Kidney (tissue), 14 donors: ENCODE data around the gene DIPK1A. TPM values are rescaled to one million over a fixed set of nuclear protein-coding genes. Genes with fewer than 3 reads are reported as not detected.

Source experiments
- DNase-seq, 5 donors: peaks; one replicate each; pipeline ENCODE4 v3.0.0-alpha.2; 2013 to 2020
- FAIRE-seq: peaks from 2 replicates; lab custom pipeline; 2012; peaks lifted over from hg19 to GRCh38; lab: Jason Lieb, UNC
- H3K27ac ChIP-seq, 2 donors: one replicate each; pipeline ENCODE4 v1.7.0; 2013; ENCODE audit warnings: low read depth in 2 of 2, low read length in 2 of 2, inconsistent platforms in 1 of 2
- H3K27me3 ChIP-seq: one replicate; pipeline ENCODE4 v1.7.1; 2013; ENCODE audit warnings: low read length, inconsistent platforms; ENCODE audit not compliant: control insufficient read depth, insufficient read depth
- H3K36me3 ChIP-seq, 3 donors: one replicate each; pipeline versions ENCODE4 v1.7.0 to v1.7.1; 2013; ENCODE audit warnings: low read length in 3 of 3, control low read depth in 1 of 3, inconsistent platforms in 1 of 3; ENCODE audit not compliant: insufficient read depth in 3 of 3, control insufficient read depth in 2 of 3
- H3K4me1 ChIP-seq, 3 donors: one replicate each; pipeline versions ENCODE4 v1.7.0 to v1.7.1; 2013; ENCODE audit warnings: low read length in 3 of 3, inconsistent platforms in 1 of 3, low read depth in 1 of 3; ENCODE audit not compliant: control insufficient read depth in 2 of 3, insufficient read depth in 2 of 3
- H3K4me3 ChIP-seq, 3 donors: one replicate each; pipeline versions ENCODE4 v1.7.0 to v1.8.1; 2013; ENCODE audit warnings: low read length in 3 of 3, control low read depth in 1 of 3, inconsistent platforms in 1 of 3
- H3K9ac ChIP-seq, 3 donors: one replicate each; pipeline versions ENCODE4 v1.7.0 to v1.7.1; 2013; ENCODE audit warnings: low read length in 3 of 3, control low read depth in 1 of 3, inconsistent platforms in 1 of 3
- H3K9me3 ChIP-seq, 3 donors: one replicate each; pipeline versions ENCODE4 v1.7.0 to v1.7.1; 2013; ENCODE audit warnings: low read length in 3 of 3, control low read depth in 1 of 3, inconsistent platforms in 1 of 3; ENCODE audit not compliant: control insufficient read depth in 2 of 3, insufficient read depth in 1 of 3
- intact Hi-C: fragments of 100-400 bp; cut with DNase I; formaldehyde crosslinking; loops from one replicate; pipeline ENCODE4 v1.11.1; 2022
- polyA plus RNA-seq: library from polyadenylated mRNA; stranded (reverse); fragments of 350-450 nt; fragmentation: Illumina TruSeq; extraction: RNeasy Lipid Tissue Mini Kit (QIAGEN cat#74804); gene quantifications from one replicate; pipeline ENCODE4 v1.2.3, GENCODE V29; 2014; ENCODE audit warnings: low read depth, low replicate concordance; ENCODE audit not compliant: insufficient read depth
- total RNA-seq: library from RNA; stranded (reverse); fragmentation: NEBNext Ultra II Directional; extraction: Animal tissue kit (Norgen Biotek cat#: 25700); gene quantifications from one replicate; pipeline ENCODE4 v1.2.1, GENCODE V29; 2021
- TF ChIP-seq, protein P1 (sequence below): IDR thresholded peaks from 3 replicates; pipeline ENCODE4 v1.5.1; 2012; ENCODE audit warnings: mild to moderate bottlenecking, moderate library complexity, borderline replicate concordance; ENCODE audit not compliant: insufficient read depth; ENCODE audit errors: extremely low read depth
- donor health status: control.
- donor health status: control.
- donor health status: control.
- donor health status: control.
- donor health status: control.
- donor health status: DM: yes; HTN: yes; CAD: no.
- donor health status: Normal renal cell carcinoma (clear cell type).

The DIPK1A gene
- total and polyA plus RNA-seq, 2 donors from 2014 or later: 4.0 to 6.1 TPM

DNA sequence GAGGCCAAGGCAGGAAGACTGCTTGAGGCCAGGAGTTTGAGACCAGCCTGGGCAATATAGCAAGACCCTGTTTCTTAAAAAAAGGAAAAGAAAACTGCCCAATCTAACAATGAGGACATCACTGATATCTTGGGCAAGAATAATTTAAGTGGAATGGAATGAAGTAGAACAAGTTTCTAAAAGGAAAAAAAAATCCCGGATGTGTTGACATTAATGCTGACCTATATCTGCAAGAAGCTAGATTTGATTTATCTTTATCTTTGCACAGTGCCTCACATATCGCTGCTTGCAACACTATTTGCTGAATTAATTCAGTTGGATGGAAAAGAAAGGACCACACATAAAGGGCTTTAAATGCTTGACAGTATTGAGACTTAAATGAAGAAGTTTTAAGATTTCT lies 27.8 kb downstream of the DIPK1A start:
- Histone ChIP-seq H3K4me1 (peaks cover 0 to 7% (median 0%) of the 10 kb centered on the region in 3 donors), H3K9ac (no peak overlapping the region), H3K27ac (no peak overlapping the region), H3K27me3 (no peaks in the 10 kb centered on the region), H3K9me3 (no peaks in the 10 kb centered on the region), H3K36me3 (no peaks in the 10 kb centered on the region), H3K4me3 (no peak overlapping the region)
- TF ChIP-seq, protein P1, sequence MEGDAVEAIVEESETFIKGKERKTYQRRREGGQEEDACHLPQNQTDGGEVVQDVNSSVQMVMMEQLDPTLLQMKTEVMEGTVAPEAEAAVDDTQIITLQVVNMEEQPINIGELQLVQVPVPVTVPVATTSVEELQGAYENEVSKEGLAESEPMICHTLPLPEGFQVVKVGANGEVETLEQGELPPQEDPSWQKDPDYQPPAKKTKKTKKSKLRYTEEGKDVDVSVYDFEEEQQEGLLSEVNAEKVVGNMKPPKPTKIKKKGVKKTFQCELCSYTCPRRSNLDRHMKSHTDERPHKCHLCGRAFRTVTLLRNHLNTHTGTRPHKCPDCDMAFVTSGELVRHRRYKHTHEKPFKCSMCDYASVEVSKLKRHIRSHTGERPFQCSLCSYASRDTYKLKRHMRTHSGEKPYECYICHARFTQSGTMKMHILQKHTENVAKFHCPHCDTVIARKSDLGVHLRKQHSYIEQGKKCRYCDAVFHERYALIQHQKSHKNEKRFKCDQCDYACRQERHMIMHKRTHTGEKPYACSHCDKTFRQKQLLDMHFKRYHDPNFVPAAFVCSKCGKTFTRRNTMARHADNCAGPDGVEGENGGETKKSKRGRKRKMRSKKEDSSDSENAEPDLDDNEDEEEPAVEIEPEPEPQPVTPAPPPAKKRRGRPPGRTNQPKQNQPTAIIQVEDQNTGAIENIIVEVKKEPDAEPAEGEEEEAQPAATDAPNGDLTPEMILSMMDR: no peak
- FAIRE-seq (no peak), DNase-seq (no peak)
- intact Hi-C loops: no loop called here

DNA sequence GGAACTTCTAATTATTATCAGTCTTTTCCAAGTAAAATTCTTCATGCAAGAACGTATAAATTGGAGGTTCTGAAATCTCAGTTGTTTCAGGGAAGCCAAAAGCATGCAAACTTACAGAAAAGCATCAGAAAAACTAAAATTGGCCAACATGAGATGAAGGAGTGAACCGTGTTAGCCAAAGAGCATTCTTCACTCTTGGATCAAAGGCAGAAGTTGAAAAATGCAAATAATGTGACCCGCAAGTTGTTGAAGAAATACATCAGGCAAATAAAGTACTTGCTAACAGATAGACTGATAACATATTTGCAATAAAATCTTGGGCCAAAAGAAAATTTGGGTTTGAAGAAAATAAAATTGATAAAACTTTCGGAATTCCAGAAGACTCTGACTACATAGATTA lies 29.6 kb downstream of the DIPK1A start:
- Histone ChIP-seq H3K36me3 (no peaks in the 10 kb centered on the region), H3K4me3 (no peak overlapping the region), H3K4me1 (no peaks in the 10 kb centered on the region), H3K9ac (no peak overlapping the region), H3K27me3 (no peaks in the 10 kb centered on the region), H3K9me3 (no peaks in the 10 kb centered on the region), H3K27ac (no peak overlapping the region)
- intact Hi-C loops: no loop called here
- no peak for FAIRE-seq
- TF ChIP-seq, protein P1: no peak
- DNase-seq: no peak

DNA sequence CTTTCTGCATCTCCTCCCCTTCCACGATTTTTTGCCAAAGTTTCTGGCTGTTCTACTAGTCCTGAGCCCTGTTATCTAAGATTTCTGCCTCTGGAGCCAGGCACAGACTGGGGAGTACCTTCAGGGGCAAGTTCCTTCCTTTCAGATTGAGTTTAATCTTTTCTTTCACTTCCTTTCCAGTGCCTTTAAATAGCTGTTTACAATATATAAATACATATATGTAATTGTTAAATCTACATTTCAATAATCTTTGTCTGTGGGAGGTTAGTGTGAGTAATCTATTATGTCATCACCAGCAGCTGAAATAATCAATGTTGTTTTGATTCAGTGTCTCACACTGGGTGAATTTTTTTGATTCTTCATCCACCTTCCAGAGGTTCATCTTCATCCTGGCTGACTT lies 31.8 kb downstream of the DIPK1A start:
- Histone ChIP-seq H3K4me3 (no peak overlapping the region), H3K27me3 (no peaks in the 10 kb centered on the region), H3K27ac (no peak overlapping the region), H3K9me3 (no peaks in the 10 kb centered on the region), H3K4me1 (no peaks in the 10 kb centered on the region), H3K9ac (no peak overlapping the region), H3K36me3 (no peaks in the 10 kb centered on the region)
- DNase-seq: no peak
- TF ChIP-seq, protein P1: no peak
- no peak for FAIRE-seq
- intact Hi-C loops: no loop called here

DNA sequence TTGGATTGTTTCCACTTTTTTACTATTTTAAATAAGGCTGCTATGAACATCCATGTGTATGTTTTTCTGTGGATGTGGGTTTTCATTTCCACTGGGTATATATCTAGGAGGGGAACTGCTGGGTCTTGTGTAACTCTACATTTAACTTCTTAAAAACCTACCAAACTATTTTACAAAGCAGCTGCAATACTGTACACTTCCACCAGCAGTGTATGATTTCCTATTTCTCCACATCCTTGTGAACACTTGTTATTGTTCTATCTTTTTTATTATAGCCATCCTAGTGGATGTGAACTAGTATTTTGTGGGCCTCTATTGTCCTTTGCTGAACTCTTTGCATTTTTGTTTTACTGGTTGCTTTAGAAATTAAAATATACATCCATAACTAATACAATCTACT lies 33.4 kb downstream of the DIPK1A start:
- Histone ChIP-seq H3K27ac (no peak overlapping the region), H3K4me1 (no peaks in the 10 kb centered on the region), H3K9ac (no peak overlapping the region), H3K9me3 (no peaks in the 10 kb centered on the region), H3K27me3 (no peaks in the 10 kb centered on the region), H3K36me3 (no peaks in the 10 kb centered on the region), H3K4me3 (no peak overlapping the region)
- TF ChIP-seq, protein P1: no peak
- no peak for DNase-seq
- intact Hi-C loops: no loop called here
- FAIRE-seq: no peak
